ENCODE data around the gene IQCK.

IQCK gene

DNA sequence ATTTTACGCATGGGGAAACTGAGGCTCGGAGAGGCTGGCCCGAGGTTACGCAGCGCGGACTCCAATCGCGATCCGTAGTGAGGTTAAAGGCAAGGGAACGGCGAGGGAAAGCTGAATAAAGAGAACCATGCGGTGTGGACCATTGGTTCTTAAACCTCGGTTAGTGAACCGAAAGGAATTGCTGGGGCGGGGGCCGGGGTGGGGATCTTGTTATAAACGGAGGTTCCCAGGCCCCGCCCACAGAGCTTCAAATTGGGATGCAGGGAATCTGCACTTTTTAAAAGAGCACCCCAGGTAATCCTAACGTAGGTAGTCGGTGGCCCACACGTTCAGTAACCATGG is 524 bp downstream of the IQCK start:
- peak; percentile 32 for DNase-seq (ENCODE audit: low spot score)

DNA sequence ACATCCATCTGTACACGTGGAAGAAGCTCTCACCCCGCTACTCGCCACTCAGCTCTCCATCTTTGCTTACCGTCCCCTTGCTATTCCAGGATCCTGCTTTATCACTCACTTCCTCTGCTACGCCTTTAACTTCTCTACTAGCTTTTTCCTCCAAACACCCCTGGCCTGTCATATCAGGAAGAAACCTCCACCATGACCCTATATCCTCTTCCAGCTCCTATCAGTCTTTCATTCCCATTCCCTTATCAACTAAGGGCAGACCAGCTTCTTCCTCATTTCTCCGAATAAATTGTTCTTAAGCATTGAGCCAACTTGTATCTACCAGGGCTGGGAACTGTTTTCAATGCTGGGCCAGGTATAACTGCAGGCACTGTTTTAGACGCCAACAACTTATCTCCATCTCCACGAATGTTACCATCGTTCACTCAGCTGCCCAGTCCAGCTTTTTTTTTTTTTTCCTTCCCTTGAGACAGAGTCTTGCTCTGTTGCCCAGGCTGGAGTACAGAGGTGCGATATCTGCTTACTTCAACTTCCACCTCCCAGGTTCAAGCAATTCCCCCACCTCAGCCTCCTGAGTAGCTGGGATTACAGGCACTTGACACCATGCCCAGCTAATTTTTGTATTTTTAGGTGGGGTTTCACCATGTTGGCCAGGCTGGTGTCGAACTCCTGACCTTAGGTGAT is 4.3 kb downstream of the IQCK start:
- DNase-seq (ENCODE audit: low spot score), result no peak

DNA sequence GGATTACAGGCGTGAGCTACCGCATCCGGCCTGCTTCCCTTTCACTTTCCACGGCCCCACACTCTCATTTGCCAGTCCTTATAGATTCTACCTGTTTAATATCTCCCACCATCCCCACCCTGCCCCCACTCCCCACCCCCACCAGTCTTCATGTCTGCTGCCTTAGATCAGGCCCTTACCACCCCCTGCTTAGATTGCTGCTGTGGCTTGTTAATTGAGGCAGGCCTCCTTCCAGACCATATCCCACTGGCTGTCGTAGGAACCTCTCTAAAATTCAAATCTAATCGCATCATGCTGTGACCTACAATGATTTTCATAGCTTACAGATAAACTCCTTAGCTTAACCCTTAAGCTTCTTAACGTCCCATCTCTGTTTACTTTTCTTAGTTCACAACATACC is 4.9 kb downstream of the IQCK start:
- no peak for DNase-seq (ENCODE audit: low spot score)

DNA sequence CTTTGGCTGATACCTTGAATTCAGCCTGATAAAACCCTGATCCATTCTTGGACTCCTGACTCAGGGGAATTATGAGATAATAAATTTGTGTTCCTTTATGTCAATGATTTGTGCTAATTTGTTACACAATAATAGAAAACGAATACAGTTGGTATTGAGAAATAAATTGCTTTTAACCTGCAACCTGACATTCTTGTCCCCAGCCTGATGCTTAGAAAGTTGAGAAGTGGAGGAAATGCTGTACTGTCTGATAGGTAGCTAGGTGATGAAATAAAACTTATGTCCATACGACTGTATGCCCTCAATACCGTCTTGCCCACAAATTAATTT is 10.5 kb downstream of the IQCK start:
- no peak for DNase-seq (ENCODE audit: low spot score)

DNA sequence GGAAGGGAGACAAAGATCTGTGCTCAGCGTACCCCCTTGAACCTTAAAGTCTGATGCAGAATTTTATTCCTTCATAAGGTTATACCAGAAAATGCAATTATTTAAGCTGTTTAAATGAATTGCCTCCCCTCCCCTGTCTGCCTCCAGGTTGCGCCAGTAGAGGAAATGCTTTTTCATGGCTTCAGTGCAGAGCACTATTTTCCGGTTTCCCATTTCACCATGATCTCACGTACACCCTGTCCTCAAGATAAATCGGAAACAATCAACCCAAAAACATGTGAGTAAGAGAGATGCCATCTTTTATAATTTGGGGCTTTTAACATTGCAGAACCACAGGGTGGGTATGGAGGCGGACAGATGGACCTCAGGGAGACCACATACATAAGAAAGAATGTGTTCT is 15.5 kb downstream of the IQCK start:
- no peak for DNase-seq (ENCODE audit: low spot score)

DNA sequence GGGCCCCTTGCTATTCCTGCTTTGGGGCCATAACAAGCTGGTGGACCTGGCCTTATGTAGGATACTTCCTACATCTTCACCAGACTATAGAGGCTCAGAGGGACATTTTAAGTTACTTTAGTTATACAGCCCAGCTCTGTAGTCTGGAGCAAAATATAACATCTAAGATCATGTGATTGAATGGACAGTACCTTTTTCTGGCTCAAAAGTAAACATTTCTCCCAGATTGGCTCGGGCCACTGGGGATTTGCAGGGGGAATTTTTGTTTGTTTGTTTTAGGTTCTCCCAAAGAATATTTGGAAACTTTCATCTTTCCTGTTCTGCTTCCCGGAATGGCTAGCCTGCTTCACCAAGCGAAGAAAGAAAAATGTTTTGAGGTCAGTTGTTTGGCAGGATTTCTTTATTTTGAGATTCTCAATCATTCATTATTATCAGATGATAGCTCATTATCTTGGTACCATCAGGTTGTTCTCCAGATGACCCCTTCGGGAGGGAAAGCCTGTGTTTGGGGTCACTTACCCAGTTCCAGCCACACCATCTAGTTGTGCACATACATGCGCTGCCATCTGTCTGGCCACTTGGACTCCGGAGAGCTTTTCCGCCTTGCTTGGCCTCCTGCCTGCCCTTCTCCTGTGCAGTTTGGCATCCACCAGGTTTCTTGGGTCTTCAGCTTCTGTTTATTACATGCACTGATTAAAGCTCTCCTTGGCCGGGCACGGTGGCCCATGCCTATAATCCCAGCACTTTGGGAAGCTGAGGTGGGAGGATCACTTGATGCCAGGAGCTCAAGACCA is 17.2 kb downstream of the IQCK start:
- DNase-seq (ENCODE audit: low spot score), result no peak

DNA sequence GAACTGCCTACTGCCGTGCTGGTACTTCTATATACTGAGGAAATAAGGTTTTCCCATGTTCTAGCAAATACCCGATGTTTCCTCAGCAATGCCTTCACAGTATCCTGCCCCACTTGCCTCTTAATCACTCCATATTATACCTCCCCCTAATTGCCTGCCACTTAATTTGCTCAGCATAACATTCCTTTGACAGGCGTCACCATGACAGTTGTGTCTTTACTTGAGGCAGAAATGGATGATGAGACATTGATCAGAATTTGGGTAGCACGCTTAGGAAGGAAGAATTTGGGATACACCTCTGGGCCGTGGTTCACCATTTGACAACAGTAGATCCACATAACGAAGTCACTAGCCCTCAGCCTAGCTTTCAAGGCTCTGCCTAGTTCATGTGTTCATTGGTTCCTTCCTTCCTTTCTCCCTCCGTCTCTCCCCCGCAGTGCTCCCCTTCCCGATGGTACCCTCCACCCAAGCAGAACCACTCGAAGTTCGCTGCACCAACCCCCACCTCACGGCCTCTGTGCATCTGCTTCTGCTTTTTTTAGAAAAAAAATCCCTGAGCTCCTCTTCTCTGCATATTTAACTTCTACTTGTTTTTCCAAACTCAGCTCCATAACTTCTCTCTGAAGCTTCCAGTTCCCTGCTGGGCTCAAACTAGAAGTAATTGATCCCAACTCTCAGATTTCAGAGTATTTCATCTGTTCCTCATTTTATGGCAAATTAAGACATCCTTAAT is 19.4 kb downstream of the IQCK start:
- DNase-seq (ENCODE audit: low spot score), result no peak

DNA sequence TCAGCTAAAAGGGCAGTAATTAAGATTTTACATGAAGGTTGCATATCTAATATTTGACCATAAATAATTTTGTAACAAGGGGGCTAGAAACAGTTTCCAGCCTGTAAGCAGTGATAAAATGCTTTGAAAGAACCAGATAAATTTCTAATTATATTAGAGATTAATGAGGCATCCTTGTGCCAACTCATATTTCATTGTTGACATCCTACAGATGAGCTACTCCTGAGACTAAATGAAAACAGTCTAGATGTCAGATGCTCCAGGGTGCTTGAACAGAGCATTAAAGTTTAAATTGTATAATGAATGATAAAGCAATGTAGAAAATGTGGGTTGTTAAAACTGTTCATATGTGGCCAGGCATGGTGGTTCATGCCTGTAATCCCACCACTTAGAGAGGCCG is 23.3 kb downstream of the IQCK start:
- DNase-seq (ENCODE audit: low spot score), result no peak

DNA sequence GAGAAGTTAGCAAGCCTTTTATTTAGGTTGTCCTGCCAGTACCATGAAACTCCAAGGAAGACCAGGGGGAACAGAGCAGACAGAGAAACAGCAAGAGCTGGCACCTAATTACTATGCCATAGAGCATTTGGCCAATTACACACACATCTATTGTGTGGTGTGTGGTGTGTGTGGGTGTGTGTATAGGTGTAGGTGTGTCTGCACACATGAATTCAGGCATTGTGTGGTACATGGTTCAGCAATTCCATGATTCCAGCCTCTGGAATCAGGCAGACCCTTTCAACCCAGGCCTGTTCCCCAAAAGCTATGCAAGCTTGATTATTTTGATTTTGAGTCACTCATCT is 25.7 kb downstream of the IQCK start:
- no peak for DNase-seq (ENCODE audit: low spot score)

DNA sequence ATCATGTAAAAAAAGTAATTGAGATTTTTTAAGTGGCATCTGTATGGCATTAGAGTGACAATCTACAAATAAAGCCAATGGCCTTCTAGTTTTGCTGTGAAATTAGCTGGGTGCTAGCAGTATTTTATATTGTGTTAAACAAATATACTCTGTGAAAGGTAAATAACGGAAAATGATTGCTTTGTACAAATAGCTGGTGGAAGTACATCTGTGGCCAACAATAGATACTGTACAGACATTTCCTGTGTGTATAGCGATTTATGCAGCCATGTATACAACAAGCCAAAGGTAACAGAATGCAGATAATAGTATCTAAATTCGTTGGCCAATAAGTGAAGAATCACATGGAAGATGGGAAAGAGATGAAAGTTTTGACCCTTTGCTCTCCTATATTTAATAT is 26.6 kb downstream of the IQCK start:
- no peak for DNase-seq (ENCODE audit: low spot score)

DNA sequence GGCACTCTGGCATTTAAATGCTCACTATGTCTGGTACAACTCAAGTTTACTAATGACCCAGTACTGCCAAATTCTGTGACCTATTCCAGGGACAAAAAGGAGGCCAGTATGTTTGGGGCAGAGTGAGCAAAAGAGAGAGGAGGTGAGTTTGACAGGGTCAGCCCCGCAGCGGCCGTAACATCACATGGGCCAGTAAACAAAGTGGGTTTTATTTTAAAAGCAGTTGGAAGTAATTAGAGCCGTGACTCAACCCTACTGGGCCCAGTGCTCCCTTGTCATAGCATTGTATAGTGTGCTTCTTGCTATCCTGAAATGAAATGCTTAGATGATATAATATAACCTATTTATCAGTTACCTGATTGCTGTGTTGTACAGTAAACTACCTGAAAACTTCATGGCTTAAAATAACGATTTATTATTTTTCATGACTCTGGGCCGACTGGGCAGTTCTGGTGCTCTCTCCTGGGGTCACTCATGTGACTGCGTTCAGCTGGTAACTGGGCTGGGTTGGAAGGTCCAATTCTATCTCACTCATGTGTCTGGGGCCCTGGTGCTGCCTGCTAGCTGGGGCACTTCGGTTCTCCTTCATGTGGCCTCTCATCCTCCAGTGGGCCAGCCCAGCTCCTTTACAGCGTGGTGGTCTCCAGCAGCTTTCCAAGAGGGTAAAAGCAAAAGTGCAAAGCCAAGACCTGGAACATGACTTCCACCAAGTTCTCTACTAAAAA is 27.4 kb downstream of the IQCK start:
- no peak for DNase-seq (ENCODE audit: low spot score)

DNA sequence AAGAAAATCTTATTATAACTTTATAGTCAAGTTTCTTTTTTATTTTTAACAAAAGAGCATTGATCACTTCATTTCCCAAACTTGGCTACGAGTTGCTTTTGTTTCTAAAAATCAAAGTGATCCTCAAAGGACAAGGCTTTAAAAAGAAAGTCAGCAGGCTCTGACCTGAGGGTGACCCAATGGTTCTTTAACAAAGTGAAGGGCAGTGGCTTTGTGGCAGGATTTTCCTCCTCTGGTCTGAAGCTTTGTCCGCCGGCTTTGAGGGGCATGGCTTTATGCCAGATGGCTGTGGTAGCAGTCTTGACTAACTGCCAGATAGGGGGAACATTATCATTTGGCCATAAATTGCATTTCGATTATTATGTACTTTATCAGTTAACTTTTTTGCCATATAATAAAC is 28.5 kb downstream of the IQCK start:
- DNase-seq (ENCODE audit: low spot score), result no peak

DNA sequence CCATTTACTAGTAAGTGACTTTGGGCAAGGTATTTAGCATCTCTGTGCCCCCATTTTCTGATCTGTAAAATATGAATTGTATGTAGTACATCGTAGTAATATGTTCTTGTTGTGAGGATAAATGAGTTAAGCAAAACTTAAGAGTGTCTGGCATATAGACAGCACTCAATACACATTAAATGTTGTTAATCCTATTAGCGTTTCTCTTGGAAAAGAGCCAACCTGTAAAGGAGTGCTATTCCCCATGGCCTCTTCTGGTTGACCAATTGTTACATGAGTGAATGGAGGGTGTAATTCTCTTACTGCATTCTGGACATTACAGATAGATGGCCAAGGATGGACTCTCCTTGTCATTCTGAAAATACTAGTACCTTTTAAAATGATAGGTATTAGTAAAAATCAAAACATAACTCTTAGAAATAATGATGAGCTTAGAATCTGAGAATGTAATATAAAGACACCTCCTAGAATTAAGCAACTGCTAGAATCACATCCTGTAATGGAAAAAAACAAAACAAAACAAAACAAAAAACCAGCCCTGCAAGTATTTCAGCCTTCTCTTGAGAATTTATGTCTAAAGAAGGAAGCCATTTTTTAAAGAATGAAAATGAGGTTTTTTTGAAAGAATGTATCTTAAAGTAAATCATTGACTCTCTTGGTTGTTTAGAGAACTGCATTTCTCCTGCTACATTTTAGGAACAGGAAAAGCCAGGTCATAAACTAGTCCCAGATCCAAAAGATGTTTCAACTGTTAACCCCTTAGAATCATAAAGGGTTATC is 30.5 kb downstream of the IQCK start:
- no peak for DNase-seq (ENCODE audit: low spot score)

DNA sequence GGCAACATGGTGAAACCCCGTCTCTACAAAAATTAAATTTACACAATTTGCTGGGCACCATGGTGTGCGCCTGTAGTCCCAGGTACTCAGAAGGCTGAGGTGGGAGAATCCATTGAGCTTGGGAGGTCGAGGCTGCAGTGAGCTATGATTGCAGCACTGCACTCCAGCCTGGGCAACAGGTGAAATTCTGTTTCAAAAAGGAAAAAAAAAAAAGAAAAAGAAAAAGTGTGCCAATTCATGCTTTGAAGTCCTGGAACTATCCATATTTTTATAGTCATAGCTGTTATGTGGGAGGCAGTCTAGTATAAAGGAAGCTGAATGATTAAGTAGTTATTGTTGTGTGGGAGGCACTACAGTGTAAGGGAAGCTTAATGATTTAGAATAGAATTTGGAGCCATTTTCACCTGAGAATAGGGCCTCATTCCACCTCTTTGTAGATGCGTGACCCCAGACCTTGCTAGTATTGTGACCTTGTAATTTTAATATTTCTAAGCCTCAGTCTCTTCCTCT is 31.6 kb downstream of the IQCK start:
- no peak for DNase-seq (ENCODE audit: low spot score)

DNA sequence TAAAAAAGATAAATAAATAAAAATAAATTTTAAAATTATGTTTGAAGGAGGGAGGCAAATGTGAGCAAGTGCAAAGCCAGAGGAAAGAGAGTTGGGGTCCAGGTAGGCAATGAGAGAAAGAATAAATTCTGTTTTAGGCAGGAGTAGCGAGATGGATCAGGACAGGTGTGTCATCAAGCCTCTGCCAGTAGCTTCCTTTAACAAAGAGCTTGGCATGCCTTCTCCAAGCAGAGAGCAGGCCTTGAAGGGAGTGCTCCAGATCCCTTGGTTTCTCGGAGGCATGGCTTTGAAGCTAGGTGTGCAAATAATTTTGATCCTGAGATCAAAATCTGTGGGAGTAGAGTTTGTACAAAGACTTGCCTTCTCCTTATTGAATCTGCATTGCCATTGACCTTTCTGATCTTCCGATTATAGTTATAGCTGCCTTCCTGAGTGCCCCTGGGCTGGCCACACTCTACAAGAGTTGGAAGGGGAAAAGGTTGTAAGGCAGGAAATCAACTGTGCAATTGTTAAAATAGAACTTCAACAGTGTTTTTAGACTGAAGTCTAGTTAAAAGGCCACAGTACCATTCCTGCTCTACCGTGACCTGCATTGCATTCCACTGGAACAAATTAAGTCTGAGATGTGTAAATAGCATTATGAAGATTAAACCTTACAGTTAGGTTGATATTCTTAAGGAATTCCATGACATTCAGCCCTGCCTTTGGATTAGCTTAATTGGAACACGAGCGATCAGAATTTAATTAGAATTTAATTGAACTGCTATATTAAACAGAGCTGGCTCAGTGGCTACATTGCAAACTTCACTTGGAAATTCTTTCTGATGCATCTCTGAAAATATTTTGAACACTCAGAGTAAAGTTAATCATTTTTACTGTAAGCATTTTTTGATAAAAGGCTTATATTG is 33.7 kb downstream of the IQCK start:
- DNase-seq (ENCODE audit: low spot score), result no peak

DNA sequence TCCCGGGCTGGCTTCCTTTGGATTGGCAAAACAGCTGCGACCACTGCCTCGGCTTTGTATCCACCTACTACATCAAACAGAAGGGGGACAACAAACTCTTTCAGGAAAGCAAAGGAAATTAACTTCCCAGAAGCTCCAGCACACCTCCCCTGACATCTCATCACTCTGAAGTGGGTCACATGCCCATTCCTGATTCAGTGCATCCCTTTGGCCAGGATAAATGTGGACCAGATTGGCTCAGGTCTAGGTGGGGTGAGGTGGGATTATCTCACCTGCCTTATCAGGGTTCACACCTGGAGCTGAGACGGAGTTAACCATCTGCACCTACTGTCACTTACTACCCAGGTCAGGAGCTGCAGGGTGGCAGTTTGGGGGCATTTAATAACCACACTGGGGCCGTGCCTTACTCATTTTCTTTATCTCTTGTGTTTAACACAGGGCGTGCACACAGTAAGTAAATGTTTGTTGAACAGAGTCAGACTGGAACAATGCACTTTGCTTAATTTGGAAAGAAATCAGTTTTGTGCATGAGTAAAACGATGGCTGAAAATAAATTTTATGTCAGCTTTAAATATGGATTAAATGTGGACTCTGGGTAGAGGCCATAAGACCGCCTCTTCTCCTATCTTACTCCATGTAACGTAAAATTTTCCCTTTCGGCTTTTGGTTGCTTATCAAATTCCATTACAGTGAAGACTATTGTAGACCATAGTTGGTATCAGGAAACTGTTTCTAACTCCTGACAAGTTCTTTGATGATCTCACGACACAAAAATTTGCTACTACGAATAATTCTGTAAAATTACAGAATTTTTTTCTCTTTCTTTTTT is 36.0 kb downstream of the IQCK start:
- no peak for DNase-seq (ENCODE audit: low spot score)

DNA sequence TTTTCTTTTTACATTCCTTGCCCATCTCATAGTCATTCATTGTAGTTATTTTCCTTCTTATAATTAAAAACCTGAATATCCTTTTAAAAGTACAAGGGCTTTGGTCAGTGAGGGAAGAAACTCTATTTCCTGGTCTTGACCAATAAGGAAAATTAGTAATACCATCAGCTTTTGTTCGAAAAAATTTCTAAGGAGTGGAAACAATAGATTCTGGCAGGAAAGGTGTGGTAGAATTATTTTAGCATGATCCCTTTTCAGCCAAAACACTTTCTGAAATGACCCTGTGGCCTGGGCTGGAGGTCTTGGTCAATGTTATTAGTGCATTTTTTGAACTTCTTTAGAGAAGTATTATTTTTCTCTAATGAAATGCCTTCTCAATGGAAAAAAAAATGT is 36.6 kb downstream of the IQCK start:
- no peak for DNase-seq (ENCODE audit: low spot score)

DNA sequence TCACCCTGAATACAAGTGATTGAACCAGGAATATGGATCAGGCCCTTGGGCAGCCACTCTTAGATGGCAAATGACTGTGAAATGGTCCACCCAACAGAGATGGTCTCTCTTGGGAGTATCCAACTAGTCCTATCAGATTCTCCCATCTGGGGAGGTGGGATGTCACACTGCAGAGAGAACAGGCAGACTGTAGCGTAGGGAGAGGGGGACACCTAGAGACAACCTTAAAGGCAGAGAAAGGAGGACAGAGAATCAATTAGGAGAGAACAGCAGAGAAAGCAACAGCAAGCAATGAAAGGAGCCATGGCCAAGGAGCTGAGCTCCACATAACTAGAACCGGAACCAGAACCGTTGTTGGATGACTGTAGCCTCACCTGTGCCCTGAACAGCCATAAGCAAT is 37.2 kb downstream of the IQCK start:
- no peak for DNase-seq (ENCODE audit: low spot score)

DNA sequence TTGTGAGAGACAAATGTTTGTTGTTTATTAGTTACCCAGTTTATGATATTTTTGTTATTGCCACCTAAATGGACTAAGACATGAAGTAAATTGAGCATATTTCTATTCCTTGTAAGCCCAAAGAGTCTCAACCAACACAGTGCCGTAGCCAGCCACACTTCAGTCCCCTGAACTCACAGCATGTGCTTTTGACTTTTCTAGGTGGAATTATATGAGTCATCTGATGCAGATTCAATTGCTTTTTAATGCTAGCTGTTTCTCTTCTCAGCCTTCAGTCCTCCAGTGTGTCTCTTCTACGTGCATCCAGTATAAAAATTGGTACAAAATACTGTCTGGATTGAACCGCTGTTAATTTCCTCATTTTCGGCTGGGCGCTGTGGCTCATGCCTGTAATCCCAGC is 39.0 kb downstream of the IQCK start:
- no peak for DNase-seq (ENCODE audit: low spot score)
